Endothelial cell (in vitro differentiated cells): Measurements from ENCODE around the gene HSDL2. TPM values are rescaled to one million over a fixed set of nuclear protein-coding genes. Genes with fewer than 3 reads are reported as not detected.

Experiments
- DNase-seq: peaks from one replicate; pipeline ENCODE4 v3.0.0; 2021; ENCODE audit warnings: low spot score
- H3K27ac Mint-ChIP-seq: one replicate; pipeline ENCODE4 v1.8.0; 2021; ENCODE audit warnings: mixed read lengths, inconsistent platforms; ENCODE audit not compliant: unreplicated experiment
- H3K27me3 Mint-ChIP-seq: one replicate; pipeline ENCODE4 v1.8.0; 2021; ENCODE audit warnings: mild to moderate bottlenecking, moderate library complexity, mixed read lengths, inconsistent platforms; ENCODE audit not compliant: unreplicated experiment
- H3K36me3 Mint-ChIP-seq: one replicate; pipeline ENCODE4 v1.8.0; 2021; ENCODE audit warnings: mild to moderate bottlenecking, low read depth, mixed read lengths, inconsistent platforms; ENCODE audit not compliant: unreplicated experiment
- H3K4me1 Mint-ChIP-seq: one replicate; pipeline ENCODE4 v1.8.0; 2021; ENCODE audit warnings: mild to moderate bottlenecking, mixed read lengths, inconsistent platforms; ENCODE audit not compliant: unreplicated experiment
- H3K4me3 Mint-ChIP-seq: one replicate; pipeline ENCODE4 v1.8.0; 2021; ENCODE audit warnings: mild to moderate bottlenecking, mixed read lengths, inconsistent platforms; ENCODE audit not compliant: unreplicated experiment
- H3K9me3 Mint-ChIP-seq: one replicate; pipeline ENCODE4 v1.8.0; 2021; ENCODE audit warnings: mixed read lengths, inconsistent platforms; ENCODE audit not compliant: unreplicated experiment
- total RNA-seq: library from RNA; stranded (reverse); fragmentation: NEBNext Ultra II Directional; extraction: Animal tissue kit (Norgen Biotek cat#: 25700); gene quantifications from one replicate; pipeline ENCODE4 v1.2.1, GENCODE V29; 2021; ENCODE audit not compliant: unreplicated experiment
- TF ChIP-seq, protein P1 (sequence below): fragments of 200-600 bp; sonication (generic); IDR thresholded peaks from one replicate; pipeline ENCODE4 v1.5.0; 2021; ENCODE audit warnings: antibody characterized with exemption; ENCODE audit not compliant: unreplicated experiment

The HSDL2 gene
- total RNA-seq, 1 donor from 2014 or later = 7.9 TPM

DNA sequence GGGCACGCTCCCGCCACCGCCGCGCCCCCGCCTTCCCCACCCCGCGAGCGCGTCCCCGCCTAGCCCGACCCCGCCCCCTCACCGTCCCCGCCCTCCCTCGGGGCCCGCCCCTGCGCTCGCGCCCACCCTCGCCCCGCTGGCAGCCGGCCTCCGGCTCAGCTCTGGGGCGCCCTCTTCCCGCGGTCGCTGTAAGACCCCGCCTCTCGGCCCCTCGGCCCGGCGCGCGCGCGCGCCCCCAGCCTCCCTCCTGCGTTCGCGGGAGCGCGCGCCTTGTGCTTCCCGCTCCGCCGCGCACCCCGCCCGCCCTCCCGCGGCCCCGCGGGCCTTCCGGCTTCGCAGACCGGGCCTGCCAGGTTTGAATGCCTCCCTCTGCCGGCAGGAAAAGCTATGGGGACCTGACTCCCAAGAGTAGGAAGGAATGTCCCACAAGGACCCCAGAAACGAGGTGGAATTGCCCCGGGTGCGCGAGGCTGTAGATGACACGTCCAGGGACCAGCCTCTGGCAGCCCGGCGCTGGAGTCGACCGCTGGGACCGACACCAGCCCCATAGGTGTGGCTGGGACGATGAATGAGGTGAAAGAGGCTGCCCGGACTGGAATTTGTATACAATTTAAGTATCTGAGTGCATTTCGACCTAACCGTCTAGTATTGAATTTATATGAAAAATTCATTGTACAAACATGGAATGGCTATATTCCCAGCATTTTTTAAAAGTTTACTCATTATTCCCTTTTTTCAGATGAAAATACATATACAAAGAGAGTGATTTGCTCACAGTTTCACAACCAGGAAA, 46.1 kb upstream of the HSDL2 start:
- peak; percentile 99 for DNase-seq
- Mint-ChIP-seq H3K4me3 (peak overlapping the region; percentile 96), H3K27ac (peak overlapping the region; percentile 95), H3K36me3 (peaks cover 5% of the 10 kb centered on the region), H3K4me1 (peaks cover 24% of the 10 kb centered on the region), H3K9me3 (no peaks in the 10 kb centered on the region), H3K27me3 (peaks cover 12% of the 10 kb centered on the region)
- TF ChIP-seq, protein P1, sequence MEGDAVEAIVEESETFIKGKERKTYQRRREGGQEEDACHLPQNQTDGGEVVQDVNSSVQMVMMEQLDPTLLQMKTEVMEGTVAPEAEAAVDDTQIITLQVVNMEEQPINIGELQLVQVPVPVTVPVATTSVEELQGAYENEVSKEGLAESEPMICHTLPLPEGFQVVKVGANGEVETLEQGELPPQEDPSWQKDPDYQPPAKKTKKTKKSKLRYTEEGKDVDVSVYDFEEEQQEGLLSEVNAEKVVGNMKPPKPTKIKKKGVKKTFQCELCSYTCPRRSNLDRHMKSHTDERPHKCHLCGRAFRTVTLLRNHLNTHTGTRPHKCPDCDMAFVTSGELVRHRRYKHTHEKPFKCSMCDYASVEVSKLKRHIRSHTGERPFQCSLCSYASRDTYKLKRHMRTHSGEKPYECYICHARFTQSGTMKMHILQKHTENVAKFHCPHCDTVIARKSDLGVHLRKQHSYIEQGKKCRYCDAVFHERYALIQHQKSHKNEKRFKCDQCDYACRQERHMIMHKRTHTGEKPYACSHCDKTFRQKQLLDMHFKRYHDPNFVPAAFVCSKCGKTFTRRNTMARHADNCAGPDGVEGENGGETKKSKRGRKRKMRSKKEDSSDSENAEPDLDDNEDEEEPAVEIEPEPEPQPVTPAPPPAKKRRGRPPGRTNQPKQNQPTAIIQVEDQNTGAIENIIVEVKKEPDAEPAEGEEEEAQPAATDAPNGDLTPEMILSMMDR = peak; percentile 59

DNA sequence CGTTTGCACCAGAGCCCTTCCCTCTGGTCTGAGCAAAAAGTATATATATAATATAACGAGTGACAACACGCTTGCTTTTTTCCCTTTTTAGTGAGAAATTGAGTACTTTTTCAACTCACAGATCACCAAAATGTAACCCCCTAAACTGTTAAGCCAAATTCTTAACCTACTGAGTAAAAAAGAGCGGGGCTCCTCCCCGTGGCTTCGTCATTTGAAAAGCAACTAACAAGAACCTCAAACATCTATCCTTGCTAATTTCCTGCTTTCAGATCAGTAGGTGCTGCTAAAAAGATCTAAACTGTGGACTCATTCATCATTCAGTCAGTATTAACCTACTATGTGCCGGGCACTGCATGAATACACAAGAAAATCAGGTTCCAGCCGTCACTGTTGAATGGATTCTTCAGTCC, 45.5 kb upstream of the HSDL2 start:
- Mint-ChIP-seq H3K27me3 (peaks cover 12% of the 10 kb centered on the region), H3K4me1 (peaks cover 24% of the 10 kb centered on the region), H3K9me3 (no peaks in the 10 kb centered on the region), H3K4me3 (peak overlapping the region; percentile 96), H3K36me3 (peaks cover 5% of the 10 kb centered on the region), H3K27ac (peak overlapping the region; percentile 95)
- TF ChIP-seq, protein P1 = no peak
- no peak for DNase-seq

DNA sequence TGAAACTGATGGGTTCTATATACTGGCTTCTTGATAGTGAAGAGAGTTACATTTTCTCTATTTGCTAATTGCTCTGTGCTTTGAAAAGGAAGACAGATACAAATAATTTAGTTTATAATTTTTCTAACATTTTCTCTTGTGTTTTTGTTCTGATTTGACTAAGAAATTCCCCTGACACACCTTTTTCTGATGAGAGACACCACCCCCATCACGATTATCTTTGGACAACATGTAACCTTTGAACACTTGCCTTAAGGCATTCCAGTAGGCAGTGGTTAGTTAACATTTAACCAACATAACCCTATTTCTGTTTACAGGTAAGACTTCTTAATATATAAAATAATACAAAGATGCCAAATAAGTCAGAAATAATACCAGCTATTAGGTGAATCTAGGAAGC, 42.4 kb upstream of the HSDL2 start:
- H3K4me1 Mint-ChIP-seq = peaks cover 8% of the 10 kb centered on the region

DNA sequence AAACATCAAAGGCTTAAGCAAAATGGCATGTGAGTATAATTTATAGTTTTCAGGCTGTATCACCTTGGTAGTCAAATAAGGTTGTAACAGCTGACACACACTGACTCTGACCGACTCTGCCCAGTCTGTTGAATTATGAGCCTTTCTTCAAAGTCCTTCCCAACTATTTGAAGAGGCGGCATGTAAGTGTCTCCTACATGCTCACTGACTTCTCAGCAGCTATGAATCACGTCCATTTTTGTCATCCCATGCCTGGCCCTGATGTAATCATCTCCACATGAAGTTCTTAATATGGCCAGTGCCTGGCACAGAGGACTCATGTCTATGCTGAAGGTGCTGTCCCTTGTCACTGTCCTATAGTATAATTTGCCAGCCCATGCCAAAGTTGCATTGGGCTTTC, 41.3 kb upstream of the HSDL2 start:
- no peaks in the 10 kb centered on the region for H3K9me3 Mint-ChIP-seq
- H3K4me1 Mint-ChIP-seq = peaks cover 7% of the 10 kb centered on the region
- H3K27ac Mint-ChIP-seq = no peak overlapping the region
- H3K36me3 Mint-ChIP-seq = no peaks in the 10 kb centered on the region
- DNase-seq = no peak
- no peak overlapping the region for H3K4me3 Mint-ChIP-seq
- peaks cover 8% of the 10 kb centered on the region for H3K27me3 Mint-ChIP-seq
- TF ChIP-seq, protein P1 = no peak

More for the DNA sequence above, 42.4 kb upstream of the HSDL2 start:
- H3K36me3 Mint-ChIP-seq = peaks cover 2% of the 10 kb centered on the region
- DNase-seq = no peak
- H3K27me3 Mint-ChIP-seq = peaks cover 10% of the 10 kb centered on the region
- no peak overlapping the region for H3K4me3 Mint-ChIP-seq
- TF ChIP-seq, protein P1 = no peak
- H3K9me3 Mint-ChIP-seq = no peaks in the 10 kb centered on the region
- H3K27ac Mint-ChIP-seq = no peak overlapping the region

DNA sequence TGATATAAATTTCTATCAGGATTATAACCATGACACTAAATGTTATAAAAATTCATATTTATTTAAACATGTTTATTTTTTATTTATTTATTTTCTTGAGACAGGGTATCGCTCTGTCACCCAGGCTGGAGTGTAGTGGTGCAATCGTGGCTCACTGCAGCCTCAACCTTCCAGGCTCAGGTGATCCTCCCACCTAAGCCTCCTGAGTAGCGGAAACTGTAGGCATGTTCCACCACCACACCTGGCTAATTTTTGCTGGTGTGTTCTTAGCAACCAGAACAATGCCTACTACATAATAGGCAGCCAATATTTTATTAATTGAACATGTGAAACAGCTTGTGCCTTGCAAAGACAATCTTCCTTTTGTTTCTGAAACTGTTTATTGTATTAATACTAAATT, 40.0 kb upstream of the HSDL2 start:
- no peak overlapping the region for H3K27ac Mint-ChIP-seq
- no peaks in the 10 kb centered on the region for H3K4me1 Mint-ChIP-seq
- H3K27me3 Mint-ChIP-seq = no peaks in the 10 kb centered on the region
- no peak for DNase-seq
- H3K9me3 Mint-ChIP-seq = no peaks in the 10 kb centered on the region
- no peaks in the 10 kb centered on the region for H3K36me3 Mint-ChIP-seq
- H3K4me3 Mint-ChIP-seq = no peak overlapping the region
- TF ChIP-seq, protein P1 = no peak
